PC-3 (cell line): ENCODE measurements around the gene NUP62. TPM values are rescaled to one million over a fixed set of nuclear protein-coding genes. Genes with fewer than 3 reads are reported as not detected.
A peak's percentile ranks its signal among the peaks of the same experiment; 100 is the strongest.
"Not testable (repeated sequence)": the region's sequence is repeated elsewhere in the genome, so short reads cannot be mapped to it uniquely, and the experiment has no call there.

Source experiments
- ATAC-seq: fragments of 200-7000 bp; cut with Tn5 transposase; 2 replicates; pipeline ENCODE4 v1.9.1; 2020; ENCODE audit warnings: mild to moderate bottlenecking, moderate library complexity
- BruUV-seq: library from RNA; stranded (reverse); fragments of 400-500 nt; replicated peaks from 2 replicates; lab custom pipeline; 2021; lab: Mats Ljungman, UMichigan
- CTCF ChIA-PET: fragments of 300-600 bp; sonication (Branson Sonifier 250); formaldehyde crosslinking; loops from one replicate; lab custom pipeline; 2022; ENCODE audit warnings: antibody characterized with exemption; lab: Charles Lee
- POLR2A ChIA-PET: fragments of 300-600 bp; sonication (Branson Sonifier 250); formaldehyde crosslinking; loops from one replicate; lab custom pipeline; 2022; ENCODE audit warnings: antibody characterized with exemption; ENCODE audit not compliant: unreplicated experiment; lab: Charles Lee
- DNase-seq: peaks from one replicate; pipeline ENCODE4 v3.0.0-alpha.2; 2015
- H2AFZ ChIP-seq: fragments of 300-600 bp; sonication (generic); 2 replicates; pipeline ENCODE4 v1.6.0; 2016; ENCODE audit warnings: antibody characterized with exemption, low read length
- H3F3A ChIP-seq: fragments of 300-600 bp; sonication (generic); one replicate; pipeline ENCODE4 v1.6.0; 2017; ENCODE audit warnings: antibody characterized with exemption, low read length, control low read depth, mild to moderate bottlenecking; ENCODE audit not compliant: unreplicated experiment
- H3K27ac ChIP-seq: fragments of 300-600 bp; sonication (generic); 2 replicates; pipeline ENCODE4 v1.5.1; 2016; ENCODE audit warnings: mild to moderate bottlenecking, low read length
- H3K27me3 ChIP-seq: fragments of 300-600 bp; sonication (generic); 2 replicates; pipeline ENCODE4 v1.6.1; 2016; ENCODE audit warnings: low read length, mixed read lengths
- H3K36me3 ChIP-seq: fragments of 300-600 bp; sonication (generic); 2 replicates; pipeline ENCODE4 v1.6.1; 2016; ENCODE audit warnings: low read depth, mixed run types, low read length, mixed read lengths
- H3K4me1 ChIP-seq: fragments of 300-600 bp; sonication (generic); 2 replicates; pipeline ENCODE4 v1.5.1; 2016; ENCODE audit warnings: low read length; ENCODE audit not compliant: insufficient read depth
- H3K4me2 ChIP-seq: fragments of 300-600 bp; sonication (generic); 2 replicates; pipeline ENCODE4 v1.6.0; 2016; ENCODE audit warnings: low read length
- H3K4me3 ChIP-seq: fragments of 300-600 bp; sonication (generic); 2 replicates; pipeline ENCODE4 v1.5.1; 2016; ENCODE audit warnings: mild to moderate bottlenecking, low read length, mixed read lengths
- H3K79me2 ChIP-seq: fragments of 300-600 bp; sonication (generic); 2 replicates; pipeline ENCODE4 v1.6.1; 2017; ENCODE audit warnings: low read length, mixed read lengths
- H3K9ac ChIP-seq: fragments of 300-600 bp; sonication (generic); 2 replicates; pipeline ENCODE4 v1.6.0; 2016; ENCODE audit warnings: mild to moderate bottlenecking, low read length
- H3K9me2 ChIP-seq: fragments of 300-600 bp; sonication (generic); replicated peaks from 2 replicates; pipeline ENCODE4 v1.6.1; 2016; ENCODE audit warnings: mixed run types, low read length, mixed read lengths
- H3K9me3 ChIP-seq: fragments of 300-600 bp; sonication (generic); 2 replicates; pipeline ENCODE4 v1.6.1; 2016; ENCODE audit warnings: low read length, mixed read lengths
- H4K20me1 ChIP-seq: fragments of 300-600 bp; sonication (generic); 2 replicates; pipeline ENCODE4 v1.6.1; 2016; ENCODE audit warnings: low read length, mixed read lengths
- EZH2 ChIP-seq: fragments of 300-600 bp; sonication (generic); IDR thresholded peaks from one replicate; pipeline ENCODE4 v1.6.1; 2017; ENCODE audit warnings: antibody characterized with exemption, mild to moderate bottlenecking, low read length; ENCODE audit not compliant: unreplicated experiment
- EZH2phosphoT487 ChIP-seq: fragments of 300-600 bp; sonication (generic); IDR thresholded peaks from 2 replicates; pipeline ENCODE4 v1.6.1; 2018; ENCODE audit warnings: mild to moderate bottlenecking, antibody characterized with exemption, low read length, borderline replicate concordance
- intact Hi-C: fragments of 100-400 bp; cut with micrococcal nuclease; formaldehyde crosslinking; loops from 2 replicates; pipeline ENCODE4 v1.9.0; 2023
- total RNA-seq: library from RNA; depleted of rRNA; stranded (reverse); fragments of >200 nt; gene quantifications from 2 replicates; pipeline ENCODE4 v1.2.3, GENCODE V29; 2014
- TF ChIP-seq, protein P1 (sequence below): fragments of 300-600 bp; sonication (generic); conservative IDR thresholded peaks from 2 replicates; pipeline ENCODE4 v1.5.1; 2017; ENCODE audit warnings: antibody characterized with exemption, low read depth, mild to moderate bottlenecking, low read length

The NUP62 gene
- total RNA-seq, 1 experiment from 2014 or later = 129 TPM

- ATAC-seq (no peak), DNase-seq (no peak)
- ChIA-PET POLR2A (no interaction called here), CTCF (no interaction called here)
- Histone ChIP-seq H3K79me2 (no peaks in the 10 kb centered on the region), H2AFZ (no peak overlapping the region), H4K20me1 (no peaks in the 10 kb centered on the region), H3F3A (no peaks in the 10 kb centered on the region), H3K4me3 (no peak overlapping the region), H3K4me1 (no peaks in the 10 kb centered on the region), H3K36me3 (no peaks in the 10 kb centered on the region), H3K27ac (no peak overlapping the region), H3K9me2 (no peaks in the 10 kb centered on the region), H3K9me3 (no peaks in the 10 kb centered on the region), H3K4me2 (no peak overlapping the region), H3K27me3 (no peaks in the 10 kb centered on the region), H3K9ac (no peak overlapping the region)
- intact Hi-C loops = no loop called here
- TF ChIP-seq, protein P1, sequence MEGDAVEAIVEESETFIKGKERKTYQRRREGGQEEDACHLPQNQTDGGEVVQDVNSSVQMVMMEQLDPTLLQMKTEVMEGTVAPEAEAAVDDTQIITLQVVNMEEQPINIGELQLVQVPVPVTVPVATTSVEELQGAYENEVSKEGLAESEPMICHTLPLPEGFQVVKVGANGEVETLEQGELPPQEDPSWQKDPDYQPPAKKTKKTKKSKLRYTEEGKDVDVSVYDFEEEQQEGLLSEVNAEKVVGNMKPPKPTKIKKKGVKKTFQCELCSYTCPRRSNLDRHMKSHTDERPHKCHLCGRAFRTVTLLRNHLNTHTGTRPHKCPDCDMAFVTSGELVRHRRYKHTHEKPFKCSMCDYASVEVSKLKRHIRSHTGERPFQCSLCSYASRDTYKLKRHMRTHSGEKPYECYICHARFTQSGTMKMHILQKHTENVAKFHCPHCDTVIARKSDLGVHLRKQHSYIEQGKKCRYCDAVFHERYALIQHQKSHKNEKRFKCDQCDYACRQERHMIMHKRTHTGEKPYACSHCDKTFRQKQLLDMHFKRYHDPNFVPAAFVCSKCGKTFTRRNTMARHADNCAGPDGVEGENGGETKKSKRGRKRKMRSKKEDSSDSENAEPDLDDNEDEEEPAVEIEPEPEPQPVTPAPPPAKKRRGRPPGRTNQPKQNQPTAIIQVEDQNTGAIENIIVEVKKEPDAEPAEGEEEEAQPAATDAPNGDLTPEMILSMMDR = no peak
- TF ChIP-seq EZH2phosphoT487 (no peak), EZH2 (no peak)
- no TSS peak for BruUV-seq
Measured at GRCh38 chr19:49971991-49972411, 42.7 kb upstream of the NUP62 start.

GRCh38 chr19:49969355-49969754 is 40.1 kb upstream of the NUP62 start:
- peak; percentile 25; the same call in 1 of the 2 replicates for ATAC-seq
- H3K4me3 ChIP-seq, intact Hi-C loops, H3K36me3 ChIP-seq, H3K9me2 ChIP-seq, DNase-seq, H3K27ac ChIP-seq, BruUV-seq, H3F3A ChIP-seq, H3K27me3 ChIP-seq, CTCF ChIA-PET, POLR2A ChIA-PET, H3K79me2 ChIP-seq, H3K9me3 ChIP-seq, H4K20me1 ChIP-seq, H3K4me2 ChIP-seq, H3K9ac ChIP-seq, H3K4me1 ChIP-seq, H2AFZ ChIP-seq: not testable (repeated sequence)

GRCh38 chr19:49968279-49968922 is 39.1 kb upstream of the NUP62 start:
- H3K27ac ChIP-seq = no peak overlapping the region
- no peaks in the 10 kb centered on the region for H3K4me1 ChIP-seq
- ChIA-PET CTCF (no interaction called here), POLR2A (interaction anchor here (0.6 kb wide), 1 partner anchor 25 kb away, joined by 4 read pairs; no protein-coding TSS in a partner anchor)
- ATAC-seq (no peak), DNase-seq (no peak)
- H3K9me2 ChIP-seq = no peaks in the 10 kb centered on the region
- no peaks in the 10 kb centered on the region for H3K9me3 ChIP-seq
- H3F3A ChIP-seq = no peaks in the 10 kb centered on the region
- H3K4me3 ChIP-seq = no peak overlapping the region
- no peak for TF ChIP-seq EZH2
- no peak for TF ChIP-seq EZH2phosphoT487
- TF ChIP-seq, protein P1 = no peak
- H3K4me2 ChIP-seq = no peak overlapping the region
- BruUV-seq = no TSS peak
- no peaks in the 10 kb centered on the region for H4K20me1 ChIP-seq
- no peaks in the 10 kb centered on the region for H3K36me3 ChIP-seq
- intact Hi-C loops = no loop called here
- no peaks in the 10 kb centered on the region for H3K79me2 ChIP-seq
- no peak overlapping the region for H3K9ac ChIP-seq
- H3K27me3 ChIP-seq = no peaks in the 10 kb centered on the region
- no peak overlapping the region for H2AFZ ChIP-seq

DNA sequence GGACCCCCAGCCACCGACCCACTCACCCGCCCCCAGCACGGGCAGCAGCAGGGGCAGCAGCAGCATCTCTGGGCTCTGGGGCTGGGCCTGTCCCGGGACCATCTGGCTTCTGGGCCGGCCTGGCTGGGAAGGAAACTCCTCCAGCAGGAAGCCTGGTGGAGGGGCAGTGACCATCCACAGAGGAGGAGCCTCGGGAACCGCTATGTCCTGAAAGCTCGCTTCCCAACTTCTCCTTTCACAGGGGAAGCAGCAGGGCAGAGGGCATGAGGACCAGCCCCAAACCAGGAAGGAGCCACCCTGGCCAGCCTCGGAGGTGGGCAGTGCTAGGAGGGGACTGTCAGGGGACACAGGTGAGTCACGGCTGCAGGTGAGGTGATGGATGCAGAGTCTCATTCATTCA is 31.7 kb upstream of the NUP62 start, which contains the start of gene SIGLEC11:
TSS of gene SIGLEC11 (minus strand) at position 193 of the 400 bp plus-strand sequence. CDS start at position 102, 91 bp downstream.
- H3K27me3 ChIP-seq, H3K36me3 ChIP-seq, H3K9me3 ChIP-seq, H3K4me1 ChIP-seq, H3K79me2 ChIP-seq, POLR2A ChIA-PET, H3K27ac ChIP-seq, H3F3A ChIP-seq, H3K4me2 ChIP-seq, H2AFZ ChIP-seq, H3K9ac ChIP-seq, H3K4me3 ChIP-seq, CTCF ChIA-PET, DNase-seq, BruUV-seq, H4K20me1 ChIP-seq, intact Hi-C loops, H3K9me2 ChIP-seq: not testable (repeated sequence)
- ATAC-seq = peak; percentile 24; the same call in 1 of the 2 replicates

DNA sequence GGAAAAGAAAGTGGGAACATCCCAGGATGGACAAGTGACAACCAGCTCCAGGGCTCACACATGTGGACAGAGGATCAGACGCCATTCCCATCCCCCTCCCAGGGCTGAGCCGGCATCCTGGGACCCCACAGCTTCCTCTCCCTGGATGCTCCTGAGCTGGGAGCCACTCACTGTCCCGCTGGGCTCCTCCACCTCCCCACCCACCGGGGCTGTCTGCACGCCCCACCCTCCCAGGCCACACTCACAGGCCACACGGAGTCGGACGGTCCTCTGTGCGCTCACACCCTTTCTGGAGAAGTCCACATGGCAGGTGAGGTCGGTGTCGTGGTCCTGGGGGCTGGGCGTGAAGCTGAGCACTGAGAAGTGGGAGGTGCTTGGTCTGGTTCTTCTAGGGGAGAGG is 30.6 kb upstream of the NUP62 start:
- H3K27ac ChIP-seq, H3K9ac ChIP-seq, BruUV-seq, DNase-seq, POLR2A ChIA-PET, H3K27me3 ChIP-seq, intact Hi-C loops, H3K4me3 ChIP-seq, H3K79me2 ChIP-seq, H3F3A ChIP-seq, H2AFZ ChIP-seq, CTCF ChIA-PET, H3K36me3 ChIP-seq, ATAC-seq, H3K9me3 ChIP-seq, H4K20me1 ChIP-seq, H3K4me1 ChIP-seq, H3K9me2 ChIP-seq, H3K4me2 ChIP-seq: not testable (repeated sequence)
